22Rv1 (cell line): ENCODE data around the gene RTKN2.

ENCODE experiments used
- H3K27ac ChIP-seq: fragments of 450-650 bp; 2 replicates; pipeline ENCODE4 v1.5.1; 2017
- CTCF ChIP-seq: fragments of 450-650 bp; IDR thresholded peaks from 2 replicates; pipeline ENCODE4 v1.5.1; 2017; ENCODE audit warnings: mild to moderate bottlenecking
- ZFX ChIP-seq: fragments of 450-650 bp; IDR thresholded peaks from 2 replicates; pipeline ENCODE4 v1.6.1; 2017; ENCODE audit warnings: antibody characterized with exemption, borderline replicate concordance

Gene RTKN2

GRCh38 chr10:62162261-62162981, 106.2 kb downstream of the RTKN2 start:
- no peak overlapping the region for H3K27ac ChIP-seq
- TF ChIP-seq ZFX (no peak), CTCF (no peak)

GRCh38 chr10:62159351-62159750, 109.3 kb downstream of the RTKN2 start:
- TF ChIP-seq ZFX = no peak
- no peak for TF ChIP-seq CTCF
- H3K27ac ChIP-seq = no peak overlapping the region

- no peak for TF ChIP-seq CTCF
- no peak for TF ChIP-seq ZFX
- no peak overlapping the region for H3K27ac ChIP-seq
These were observed 111.0 kb downstream of the RTKN2 start for GRCh38 chr10:62157601-62158000.

- TF ChIP-seq CTCF = no peak
- no peak for TF ChIP-seq ZFX
- H3K27ac ChIP-seq = no peak overlapping the region
These were observed 113.5 kb downstream of the RTKN2 start for GRCh38 chr10:62155054-62155680.

- TF ChIP-seq ZFX = no peak
- no peak overlapping the region for H3K27ac ChIP-seq
These were observed 114.4 kb downstream of the RTKN2 start for GRCh38 chr10:62154231-62154630.

GRCh38 chr10:62153191-62153590, 115.5 kb downstream of the RTKN2 start:
- TF ChIP-seq ZFX (no peak), CTCF (no peak)
- no peak overlapping the region for H3K27ac ChIP-seq

- TF ChIP-seq ZFX = no peak
- no peak for TF ChIP-seq CTCF
- no peak overlapping the region for H3K27ac ChIP-seq
These were observed 119.0 kb downstream of the RTKN2 start for GRCh38 chr10:62149621-62150020.
